HG03457 (cell line): Measurements from ENCODE around the gene DPH6.

Experiments used
- ATAC-seq: cut with Tn5 transposase; IDR thresholded peaks from one replicate; pipeline ENCODE4 v1.9.1; 2021; ENCODE audit warnings: moderate number of reproducible peaks; ENCODE audit not compliant: unreplicated experiment

DPH6 gene

DNA sequence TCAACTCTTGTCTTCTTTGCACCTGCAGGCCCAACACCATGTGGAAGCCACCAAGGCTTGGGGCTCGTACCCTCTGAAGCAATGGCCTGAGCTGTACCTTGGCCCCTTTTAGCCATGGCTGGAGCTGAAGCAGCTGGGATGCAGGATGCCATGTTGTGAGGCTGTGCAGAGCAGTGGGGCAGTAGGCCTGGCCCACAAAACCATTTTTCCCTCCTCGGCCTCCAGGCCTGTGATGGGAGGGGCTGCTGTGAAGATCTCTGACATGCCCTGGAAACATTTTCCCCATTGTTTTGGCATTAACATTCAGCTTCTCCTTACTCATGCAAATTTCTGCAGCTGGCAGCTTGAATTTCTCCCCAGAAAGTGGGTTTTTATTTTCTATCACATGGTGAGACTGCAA lies 58.5 kb downstream of the DPH6 start:
- no peak for ATAC-seq

DNA sequence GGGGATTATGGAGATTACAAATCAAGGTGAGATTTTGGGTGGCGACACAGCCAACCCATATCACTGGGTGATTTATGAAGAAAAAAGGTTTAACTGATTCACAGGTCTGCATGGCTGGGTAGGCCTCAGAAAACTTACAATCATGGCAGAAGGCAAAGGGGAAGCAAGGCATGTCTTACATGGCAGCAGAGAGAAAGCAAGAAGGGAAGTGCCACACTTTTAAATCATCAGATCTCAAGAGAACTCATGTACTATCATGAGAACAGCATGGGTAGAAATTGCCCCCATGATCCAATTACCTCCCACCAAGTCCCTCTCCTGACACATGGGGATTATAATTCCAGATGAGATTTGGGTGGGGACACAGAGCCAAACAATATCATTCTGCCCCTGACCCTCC lies 59.7 kb downstream of the DPH6 start:
- no peak for ATAC-seq

DNA sequence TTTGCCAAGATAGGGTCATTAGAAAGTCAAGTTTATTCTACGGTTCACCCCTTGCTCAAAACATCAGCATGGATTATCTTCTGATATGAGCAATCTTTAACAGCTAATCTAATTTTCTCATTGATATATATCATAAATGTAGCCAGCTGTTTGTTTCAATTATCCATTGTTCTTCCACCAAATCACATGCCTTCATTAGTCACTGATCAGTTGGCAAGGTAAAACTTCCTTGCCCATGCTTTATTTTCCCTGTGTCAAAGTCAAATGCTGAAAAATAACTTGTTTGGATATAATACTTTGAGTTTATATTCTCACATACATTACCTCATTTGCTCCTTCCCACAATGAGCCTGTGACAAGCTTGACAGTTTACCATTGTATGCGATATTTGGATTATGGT lies 60.6 kb downstream of the DPH6 start:
- ATAC-seq: no peak

DNA sequence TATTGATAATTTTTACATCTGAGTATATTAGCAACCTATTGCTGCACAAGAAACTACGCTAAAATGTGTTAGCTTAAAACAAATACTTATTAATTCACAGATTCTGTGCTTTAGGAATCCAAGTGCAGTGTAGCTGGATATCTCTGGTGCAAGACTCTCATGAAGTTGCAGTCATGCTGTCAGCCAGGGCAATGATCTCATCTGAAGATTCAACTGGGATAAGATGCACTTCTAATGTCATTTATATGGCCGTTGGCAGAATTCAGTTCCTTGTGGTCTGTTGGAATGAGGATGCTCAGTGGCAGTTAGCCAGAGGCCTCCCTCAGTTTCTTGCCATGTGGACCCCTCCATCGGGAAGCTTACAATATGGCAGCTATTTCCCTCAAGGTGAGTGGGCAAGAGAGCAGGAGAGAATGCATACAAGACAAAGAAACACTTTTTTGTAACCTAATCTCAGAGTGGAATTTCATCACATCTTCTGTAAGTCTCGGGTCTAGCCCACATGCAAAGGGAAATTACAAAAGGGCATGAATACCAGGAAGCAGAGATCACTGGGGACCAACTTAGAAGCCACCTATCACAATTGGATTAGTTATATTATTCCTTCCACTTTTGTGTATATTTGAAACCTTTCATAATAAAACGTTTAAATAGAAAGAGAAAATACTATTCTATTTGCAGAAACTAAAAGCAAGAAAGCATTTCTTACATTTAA lies 61.6 kb downstream of the DPH6 start:
- ATAC-seq: no peak

DNA sequence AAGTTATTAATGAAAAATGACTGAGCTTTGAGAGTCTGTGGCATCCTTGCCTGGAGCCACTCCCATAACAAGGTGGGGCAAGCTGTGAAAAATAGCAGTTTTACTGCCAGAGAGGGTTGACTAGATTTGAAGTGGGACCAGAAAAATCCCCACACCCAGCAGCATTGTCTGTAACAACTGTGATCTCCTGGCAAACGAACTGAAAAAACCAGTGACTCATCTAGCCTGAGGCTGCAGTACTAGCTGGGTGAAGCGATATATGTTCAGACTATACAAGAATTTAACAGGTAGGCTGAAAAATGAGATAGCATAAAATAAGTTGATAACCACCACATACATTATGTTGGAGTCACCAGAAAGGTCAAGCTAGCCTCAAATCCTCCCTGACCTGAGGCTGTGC lies 64.0 kb downstream of the DPH6 start:
- no peak for ATAC-seq

DNA sequence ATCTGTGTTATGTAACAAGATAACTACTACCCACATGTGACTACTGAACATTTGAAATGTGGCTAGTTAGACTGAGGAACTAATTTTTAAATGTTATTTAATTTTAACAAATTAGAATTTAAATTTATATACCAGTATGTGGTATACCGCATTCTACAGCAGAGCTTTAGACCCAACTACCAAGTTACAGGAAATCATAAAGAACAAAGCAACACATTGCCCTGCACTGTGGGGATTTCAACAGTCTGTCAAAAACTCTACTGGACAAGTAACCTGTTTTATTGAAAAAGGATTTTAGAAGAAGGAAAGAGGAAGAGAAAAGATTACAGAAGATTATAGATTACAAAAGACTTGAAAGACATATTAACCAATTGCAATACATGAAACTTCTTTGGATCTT lies 64.9 kb downstream of the DPH6 start:
- ATAC-seq: no peak

DNA sequence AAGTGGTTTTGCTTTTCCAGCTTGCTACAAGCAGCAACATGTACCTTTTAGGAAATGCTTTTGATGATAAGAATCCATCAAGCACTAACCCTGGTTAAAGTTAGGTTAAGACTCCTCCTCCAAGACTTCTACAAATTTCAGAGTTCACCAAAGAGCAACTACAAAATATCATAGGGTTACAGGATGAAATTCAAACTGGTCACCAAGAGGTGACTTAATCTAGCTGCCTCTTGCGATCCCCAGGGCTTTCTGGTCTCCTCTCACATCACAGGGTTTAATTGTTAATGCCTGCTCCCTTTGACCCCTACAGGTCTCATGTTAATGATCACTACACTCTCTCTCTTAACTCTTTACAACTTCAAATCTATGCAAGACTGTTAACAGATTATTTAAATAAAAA lies 66.5 kb downstream of the DPH6 start:
- no peak for ATAC-seq

DNA sequence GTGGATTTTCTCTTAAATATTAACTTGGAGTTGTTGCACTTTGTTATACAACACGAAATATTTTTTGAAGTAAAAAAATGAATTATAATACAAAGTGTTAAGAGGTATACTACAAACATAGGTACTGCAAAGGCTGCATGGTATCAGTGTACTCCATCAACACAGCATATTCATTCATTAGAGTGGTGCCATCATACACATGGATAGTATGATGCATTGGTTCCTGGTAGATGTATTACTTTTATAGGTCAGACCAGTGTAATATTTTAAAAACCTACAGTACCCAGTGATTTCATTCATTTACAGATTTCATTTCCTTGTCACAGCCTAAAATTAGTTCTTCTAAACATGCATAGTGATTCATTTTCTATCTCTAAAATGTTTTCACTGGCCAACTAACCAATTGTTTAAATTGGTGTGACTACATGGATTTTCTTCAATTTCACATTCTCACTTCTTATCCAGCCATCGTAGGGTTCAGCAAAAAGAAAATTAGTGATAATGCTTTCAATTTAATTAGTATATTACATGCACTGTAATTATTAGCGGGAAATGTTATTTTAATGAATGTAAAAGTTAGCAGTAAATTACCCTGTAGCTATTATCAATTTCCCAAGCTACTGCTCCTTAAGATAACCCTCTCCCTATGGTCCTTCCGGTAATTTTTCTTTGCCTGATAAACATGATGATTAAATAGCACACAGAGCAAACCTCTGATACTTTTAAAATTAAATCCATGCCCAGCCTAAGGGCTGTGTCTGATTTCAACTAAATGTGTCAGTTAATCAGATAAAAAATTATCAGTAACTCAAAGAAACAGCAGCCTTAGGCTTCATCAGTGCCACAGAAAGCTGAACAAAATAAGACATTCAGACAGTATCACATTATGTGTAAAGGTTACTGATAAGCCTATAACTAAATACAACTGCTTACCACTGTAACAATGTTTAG lies 68.4 kb downstream of the DPH6 start:
- no peak for ATAC-seq

DNA sequence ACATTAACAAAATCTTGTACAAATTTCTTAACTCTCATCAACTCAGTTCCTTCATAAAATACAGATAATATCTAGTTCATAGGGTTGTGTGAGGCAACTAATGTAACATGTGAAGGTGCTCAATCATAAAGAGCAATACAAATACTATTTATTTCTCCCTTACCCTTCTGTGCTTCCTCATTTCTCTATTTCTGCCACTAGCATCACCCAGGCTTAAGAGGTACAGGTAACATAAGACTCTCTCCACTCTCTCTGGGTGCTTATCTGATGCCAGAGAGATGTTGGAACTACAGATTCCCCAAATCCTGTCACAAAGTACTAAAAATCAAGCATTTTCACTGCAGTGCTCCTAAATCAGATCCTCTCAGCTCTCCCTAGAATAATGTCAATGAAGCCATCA lies 74.9 kb downstream of the DPH6 start:
- no peak for ATAC-seq

DNA sequence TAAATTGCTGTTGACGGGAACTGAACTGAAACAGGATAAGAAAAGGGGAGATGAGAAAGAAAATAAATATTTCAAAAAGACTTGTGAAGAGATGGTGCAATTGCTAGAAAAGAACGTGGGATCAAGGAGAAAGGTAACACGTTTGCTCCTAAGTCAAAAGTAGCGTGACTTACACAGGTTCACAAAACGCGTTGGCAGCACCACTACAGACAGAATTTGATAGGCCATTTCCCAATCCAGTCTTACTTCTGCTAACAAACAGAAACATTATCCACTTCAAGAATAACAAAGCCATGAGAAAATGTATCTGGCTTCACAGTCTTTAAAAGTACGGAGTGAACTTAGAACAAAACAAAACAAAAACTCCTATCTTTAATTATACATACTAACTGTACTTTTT lies 75.5 kb downstream of the DPH6 start:
- no peak for ATAC-seq

DNA sequence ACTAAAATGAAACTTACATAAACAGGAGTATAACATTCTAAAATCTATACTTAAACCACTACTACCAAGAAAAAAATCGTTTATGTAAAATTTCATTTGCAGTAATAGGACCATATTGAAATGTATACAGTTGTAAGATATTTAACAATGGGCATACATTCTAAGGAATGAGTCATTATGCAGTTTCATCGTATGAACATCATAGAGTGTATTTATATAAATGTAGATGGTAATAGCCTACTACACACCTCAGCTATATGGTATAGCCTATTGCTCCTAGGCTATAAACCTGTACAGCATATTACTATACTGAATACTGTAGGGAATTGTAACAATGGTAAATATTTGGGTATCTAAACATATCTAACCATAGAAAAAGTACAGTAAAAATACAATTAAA lies 79.5 kb downstream of the DPH6 start:
- no peak for ATAC-seq

DNA sequence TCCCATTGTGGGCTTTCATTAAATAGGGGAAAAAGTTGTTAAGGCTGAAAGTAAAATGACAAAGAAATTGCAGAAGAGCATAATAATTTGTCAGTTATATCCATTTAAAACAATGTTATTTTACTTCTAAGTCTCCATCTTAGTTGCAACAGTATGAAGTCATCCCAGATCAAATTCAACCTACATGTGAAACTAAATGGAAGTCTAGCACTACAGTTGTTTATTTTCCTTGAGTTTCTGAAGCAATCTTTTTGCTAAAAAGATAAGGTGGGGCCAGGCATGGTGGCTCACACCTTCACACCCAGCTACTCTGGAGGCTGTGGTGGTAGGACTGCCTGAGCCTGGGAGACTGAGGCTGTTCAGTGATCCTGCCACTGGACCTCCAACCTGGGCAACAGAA lies 80.2 kb downstream of the DPH6 start:
- no peak for ATAC-seq

DNA sequence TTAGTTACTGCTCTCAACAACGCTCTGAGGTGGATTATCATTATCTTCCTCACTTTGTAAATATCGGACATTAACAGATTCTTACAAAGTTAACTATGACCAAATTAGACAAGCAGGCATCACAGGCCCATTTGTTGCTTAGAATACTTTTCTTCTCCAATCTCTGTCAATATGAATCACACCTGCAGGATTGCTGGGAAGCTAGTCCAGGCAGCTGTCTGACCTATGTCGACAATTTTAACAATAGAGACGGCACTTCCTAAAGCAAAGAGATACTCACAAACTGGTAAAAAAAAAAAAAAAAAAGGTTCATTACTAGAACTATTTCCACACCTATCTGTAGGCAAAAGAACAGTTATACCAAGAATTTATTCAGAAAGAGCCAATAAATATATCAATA lies 85.3 kb downstream of the DPH6 start:
- no peak for ATAC-seq

DNA sequence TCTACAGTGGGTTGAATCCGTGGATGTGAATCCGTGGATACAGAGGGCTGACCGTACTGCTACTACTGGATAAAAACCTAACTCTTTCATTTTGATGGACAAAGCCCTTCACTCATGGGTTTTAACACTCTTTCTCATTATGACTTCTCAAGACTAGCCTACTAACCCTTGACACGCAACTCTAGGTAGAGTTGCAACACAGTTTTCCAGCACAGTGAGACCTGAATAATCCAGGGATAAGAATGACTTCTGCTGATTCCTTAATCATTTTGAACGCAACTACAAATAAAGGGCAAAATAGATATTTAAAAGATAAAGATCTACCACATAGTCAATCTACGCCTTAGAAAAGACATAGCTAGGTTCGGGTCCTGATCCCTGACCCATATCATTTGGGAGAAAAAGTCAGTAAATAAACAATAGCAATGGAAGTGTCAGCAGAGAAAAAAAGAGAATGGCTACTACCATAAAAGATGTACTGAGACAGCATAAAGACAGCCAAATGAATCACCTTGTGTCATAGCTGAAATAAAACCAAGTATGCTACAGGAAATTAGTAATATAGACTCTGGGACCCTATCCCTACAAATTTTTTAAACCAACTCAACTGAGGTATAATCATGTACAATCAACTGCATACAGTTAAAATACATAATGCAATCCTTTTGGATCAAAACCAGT lies 87.6 kb downstream of the DPH6 start:
- ATAC-seq: no peak

DNA sequence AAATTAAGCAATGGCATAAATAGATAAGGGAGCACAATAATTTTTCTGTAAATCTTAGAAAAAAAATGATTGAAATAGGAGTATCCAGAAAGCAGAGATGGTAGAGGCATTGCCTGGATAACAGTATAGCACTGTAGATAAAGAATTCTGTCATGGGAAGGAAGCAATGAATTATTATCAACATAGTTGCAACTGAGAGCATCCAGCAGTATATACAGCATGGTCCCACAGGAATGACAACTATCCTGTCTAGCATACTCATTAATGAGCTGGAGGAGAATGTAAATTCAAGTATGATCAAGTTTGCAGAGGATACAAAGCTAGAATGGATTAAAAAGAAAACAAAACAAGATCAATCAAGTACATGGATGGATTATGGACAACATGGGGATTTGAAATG lies 90.8 kb downstream of the DPH6 start:
- no peak for ATAC-seq

DNA sequence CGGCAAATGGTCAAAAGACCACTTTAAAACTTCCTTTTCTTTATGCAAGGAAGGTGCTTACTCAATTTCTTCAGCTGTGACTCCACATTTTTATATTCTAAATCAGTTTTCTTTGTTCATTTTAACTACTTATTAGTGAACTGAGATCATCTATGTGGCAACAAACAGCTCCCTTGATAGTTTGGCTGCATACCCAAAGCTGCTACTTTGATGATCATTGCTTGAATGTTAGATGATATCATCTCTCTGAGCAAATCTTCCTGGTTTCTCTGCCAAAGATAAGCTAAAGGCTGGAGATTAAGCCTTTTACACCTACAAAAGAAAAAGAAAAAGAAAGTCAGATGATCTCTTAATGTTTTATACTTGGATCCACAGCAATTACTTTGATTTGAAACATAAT lies 95.5 kb downstream of the DPH6 start:
- no peak for ATAC-seq

DNA sequence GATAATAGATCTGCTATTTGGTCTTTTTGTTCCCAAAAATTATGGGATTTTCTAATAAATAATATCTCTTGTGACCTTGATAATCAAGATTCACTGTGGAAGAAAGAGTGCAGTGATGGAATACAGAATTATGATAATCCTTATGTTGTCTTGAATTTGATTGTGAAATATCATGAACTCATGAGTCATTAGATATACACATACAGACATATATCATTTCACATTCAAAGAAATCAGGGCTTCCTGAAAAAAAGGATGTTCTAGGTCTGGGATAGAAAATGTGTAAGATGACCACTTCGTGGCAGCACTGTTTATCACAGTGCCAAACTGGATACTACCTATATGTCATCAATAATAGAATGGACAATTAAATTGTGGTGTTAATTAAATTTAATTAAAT lies 97.7 kb downstream of the DPH6 start:
- no peak for ATAC-seq

DNA sequence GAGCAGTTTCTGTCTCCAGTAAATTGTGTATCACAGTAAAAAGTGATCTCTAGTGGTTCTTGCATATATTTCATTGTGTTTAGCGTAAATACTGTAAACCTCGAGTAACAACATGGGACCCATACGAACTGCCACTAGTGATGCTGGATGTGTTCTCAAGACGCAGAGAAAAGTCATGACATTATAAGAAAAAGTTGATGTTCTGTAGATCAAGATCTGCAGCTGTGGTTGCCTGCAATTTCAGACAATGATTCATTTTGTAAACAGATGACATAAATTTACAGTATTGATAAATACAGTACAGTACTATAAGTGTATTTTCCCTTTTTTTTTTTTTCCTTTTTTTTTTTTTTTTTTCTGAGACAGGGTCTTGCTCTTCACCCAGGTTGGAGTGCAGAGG lies 100.1 kb downstream of the DPH6 start:
- no peak for ATAC-seq

DNA sequence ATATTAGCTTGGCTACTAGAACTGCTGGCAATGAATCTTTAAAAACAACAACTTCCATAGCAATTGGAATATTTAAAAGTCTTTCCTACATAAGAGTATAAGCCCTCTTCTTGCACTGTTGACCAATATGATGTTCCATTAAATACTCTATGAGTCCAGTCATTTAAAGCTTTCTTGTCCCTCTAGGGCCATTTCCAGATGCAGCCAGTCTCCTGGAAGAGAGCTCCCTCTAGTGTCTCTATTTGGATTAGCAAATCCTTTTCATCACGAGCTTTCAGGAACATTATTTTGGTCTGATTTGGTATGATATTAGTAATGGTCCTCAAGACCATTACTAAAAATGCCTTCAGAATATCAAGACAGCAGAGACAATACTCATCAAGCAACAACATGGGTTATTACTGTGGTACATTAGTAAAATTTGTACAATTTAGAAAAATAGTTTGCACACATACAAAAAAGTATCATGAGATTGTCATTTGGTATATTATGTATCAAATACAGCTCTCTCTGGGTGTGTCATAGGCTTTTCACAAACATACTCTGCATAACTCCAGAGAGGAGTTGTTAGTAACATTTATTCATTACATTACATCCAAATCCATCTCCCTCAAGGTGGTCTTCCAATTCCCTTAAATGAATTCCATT lies 101.3 kb downstream of the DPH6 start:
- ATAC-seq: no peak

DNA sequence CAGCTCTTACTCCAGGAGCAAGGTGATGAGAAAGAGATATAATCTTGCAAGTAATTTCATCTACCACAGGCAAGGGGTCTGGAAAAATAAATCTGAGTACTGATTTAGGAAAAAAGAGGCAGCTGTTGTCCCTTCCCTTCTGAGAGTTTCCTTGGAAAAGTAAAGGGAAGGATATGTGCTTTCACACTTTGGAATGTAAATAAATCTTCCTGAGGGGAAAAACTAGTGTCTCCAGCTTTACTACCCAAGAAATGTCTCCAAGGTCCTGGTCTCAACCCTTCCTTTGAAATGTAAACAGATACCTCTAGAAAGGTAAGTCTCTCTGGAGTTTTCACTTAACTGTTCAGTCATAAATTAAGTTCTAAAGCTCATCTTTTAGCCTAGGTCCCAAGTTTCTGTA lies 102.6 kb downstream of the DPH6 start:
- ATAC-seq: no peak

DNA sequence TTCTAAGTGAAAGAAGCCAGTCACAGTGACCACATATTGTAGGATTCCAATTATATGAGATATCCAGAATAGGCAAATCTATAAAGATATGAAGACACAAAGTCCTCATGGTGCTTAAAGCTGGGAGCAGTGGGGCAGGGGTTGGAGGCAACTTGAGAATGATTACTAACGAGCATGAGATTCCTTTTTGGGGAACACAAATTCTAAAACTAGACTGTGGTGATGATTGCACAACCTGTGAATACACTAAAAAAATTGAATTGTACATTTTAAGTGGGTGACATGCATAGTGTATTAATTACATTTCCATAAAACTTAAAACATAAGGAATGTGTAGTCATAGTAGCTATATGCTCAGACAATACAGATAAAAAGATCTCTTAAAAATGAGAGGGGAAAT lies 103.2 kb downstream of the DPH6 start:
- no peak for ATAC-seq
